ENCODE measurements around the gene FAM210B.
"Not testable (repeated sequence)": the region's sequence is repeated elsewhere in the genome, so short reads cannot be mapped to it uniquely, and the experiment has no call there.

The FAM210B gene

DNA sequence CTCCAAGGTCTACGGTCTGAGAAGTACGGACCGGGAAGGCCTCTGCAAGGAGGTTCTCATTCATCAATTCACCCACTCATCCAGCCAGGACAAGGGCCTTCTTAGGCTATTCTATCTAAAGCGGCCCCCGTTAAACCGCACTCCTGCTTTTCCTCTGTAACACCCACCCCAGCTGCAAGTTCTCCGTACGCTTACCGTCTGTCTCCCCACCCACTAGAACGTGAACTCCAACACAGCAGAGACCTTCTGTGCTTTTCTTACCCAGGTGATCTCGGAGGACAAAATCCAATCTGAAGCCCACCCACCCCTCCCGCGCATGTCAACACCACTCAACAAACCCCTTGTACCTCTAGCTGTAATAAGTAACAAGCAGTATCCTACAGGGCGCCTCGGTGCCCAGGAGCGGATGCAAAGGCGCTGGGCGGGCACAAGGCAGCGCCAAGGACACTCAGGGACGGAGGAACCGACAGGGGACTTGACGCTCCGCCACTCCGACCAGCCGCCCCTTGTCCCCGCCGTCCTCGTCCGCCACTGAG, 32.9 kb downstream of the FAM210B start:
- no peak overlapping the region for H3K27ac Mint-ChIP-seq
- H3K27me3 Mint-ChIP-seq: no peaks in the 10 kb centered on the region
- H3K36me3 Mint-ChIP-seq: peaks cover 13% of the 10 kb centered on the region
- no peaks in the 10 kb centered on the region for H3K9me3 Mint-ChIP-seq
- DNase-seq (ENCODE audit: low spot score in 2 of 2) (peak in 1 of 2 donors; percentile 13), ATAC-seq (ENCODE audit: low read depth) (no peak)
- no peak overlapping the region for H3K4me3 Mint-ChIP-seq
- peaks cover 16% of the 10 kb centered on the region for H3K4me1 Mint-ChIP-seq

- peak; percentile 89 for ATAC-seq (ENCODE audit: low read depth)
- H3K9me3 Mint-ChIP-seq: no peaks in the 10 kb centered on the region
- peaks cover 17% of the 10 kb centered on the region for H3K36me3 Mint-ChIP-seq
- peaks cover 16% of the 10 kb centered on the region for H3K4me1 Mint-ChIP-seq
- peak; percentile 96 to 99 for DNase-seq (ENCODE audit: low spot score in 2 of 2)
- H3K27ac Mint-ChIP-seq: no peak within 1 kb of the TSS
- no peaks in the 10 kb centered on the region for H3K27me3 Mint-ChIP-seq
- peak within 1 kb of the TSS; percentile 75 for H3K4me3 Mint-ChIP-seq
Observed at GRCh38 chr20:56392132-56392880, 33.5 kb downstream of the FAM210B start, which contains the start of the genes AURKA and CSTF1. AURKA (minus strand) TSS chr20:56392215; CDS start chr20:56388197, 4,018 bp downstream. CSTF1 (plus strand) TSS chr20:56392645; CDS start chr20:56395553, 2,908 bp downstream.

- peaks cover 16% of the 10 kb centered on the region for H3K4me1 Mint-ChIP-seq
- H3K4me3 Mint-ChIP-seq: no peak overlapping the region
- H3K36me3 Mint-ChIP-seq: peaks cover 20% of the 10 kb centered on the region
- no peaks in the 10 kb centered on the region for H3K27me3 Mint-ChIP-seq
- DNase-seq (ENCODE audit: low spot score in 2 of 2) (no peak), ATAC-seq (ENCODE audit: low read depth) (no peak)
- H3K9me3 Mint-ChIP-seq: no peaks in the 10 kb centered on the region
- no peak overlapping the region for H3K27ac Mint-ChIP-seq
Observed at GRCh38 chr20:56392881-56393482, 34.2 kb downstream of the FAM210B start.

DNA sequence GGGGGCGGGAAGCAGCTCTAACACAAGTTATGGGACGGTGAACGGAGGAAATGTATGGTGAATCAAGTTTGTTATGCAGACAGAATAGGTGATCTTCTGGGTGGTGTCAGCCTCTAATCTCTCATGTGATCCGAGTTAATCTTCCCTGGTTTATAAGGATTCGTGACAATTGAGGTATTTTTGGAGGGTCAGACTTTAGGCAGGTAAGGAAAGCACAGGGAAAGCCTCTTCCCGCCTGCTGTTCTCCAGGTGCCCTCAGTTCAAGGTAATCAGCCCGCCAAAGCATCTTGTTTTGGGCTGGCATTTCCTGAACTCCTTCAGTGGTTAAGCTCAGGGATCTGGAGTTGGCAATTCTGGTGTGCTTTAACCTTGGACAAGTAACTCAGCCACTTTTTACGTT, 34.9 kb downstream of the FAM210B start:
- no peak for ATAC-seq (ENCODE audit: low read depth)
- Mint-ChIP-seq H3K27me3 (no peaks in the 10 kb centered on the region), H3K27ac (no peak overlapping the region), H3K36me3 (peaks cover 20% of the 10 kb centered on the region), H3K9me3 (no peaks in the 10 kb centered on the region), H3K4me3 (no peak overlapping the region), H3K4me1 (peaks cover 16% of the 10 kb centered on the region)
- no peak for DNase-seq (ENCODE audit: low spot score in 2 of 2)

- Mint-ChIP-seq H3K4me1 (peaks cover 16% of the 10 kb centered on the region), H3K4me3 (no peak overlapping the region), H3K27me3 (no peaks in the 10 kb centered on the region), H3K27ac (peak overlapping the region; percentile 17), H3K9me3 (no peaks in the 10 kb centered on the region), H3K36me3 (peaks cover 20% of the 10 kb centered on the region)
- ATAC-seq (ENCODE audit: low read depth): no peak
- DNase-seq (ENCODE audit: low spot score in 2 of 2): no peak
Observed at GRCh38 chr20:56395166-56395565, 36.4 kb downstream of the FAM210B start.

GRCh38 chr20:56400001-56400640, 41.3 kb downstream of the FAM210B start:
- no peak overlapping the region for H3K4me3 Mint-ChIP-seq

GRCh38 chr20:56403465-56403864, 44.7 kb downstream of the FAM210B start:
- ATAC-seq (ENCODE audit: low read depth) (no peak), DNase-seq (ENCODE audit: low spot score in 2 of 2) (no peak)
- H3K27ac Mint-ChIP-seq: no peak overlapping the region
- H3K9me3 Mint-ChIP-seq: no peaks in the 10 kb centered on the region
- no peak overlapping the region for H3K4me3 Mint-ChIP-seq
- peaks cover 33% of the 10 kb centered on the region for H3K36me3 Mint-ChIP-seq
- no peaks in the 10 kb centered on the region for H3K27me3 Mint-ChIP-seq
- no peaks in the 10 kb centered on the region for H3K4me1 Mint-ChIP-seq

More at GRCh38 chr20:56400001-56400640, 41.3 kb downstream of the FAM210B start:
- Mint-ChIP-seq H3K27me3 (no peaks in the 10 kb centered on the region), H3K36me3 (peaks cover 29% of the 10 kb centered on the region), H3K27ac (no peak overlapping the region), H3K4me1 (no peaks in the 10 kb centered on the region), H3K9me3 (no peaks in the 10 kb centered on the region)
- DNase-seq (ENCODE audit: low spot score in 2 of 2) (peak; percentile 47 to 48), ATAC-seq (ENCODE audit: low read depth) (peak; percentile 75)

DNA sequence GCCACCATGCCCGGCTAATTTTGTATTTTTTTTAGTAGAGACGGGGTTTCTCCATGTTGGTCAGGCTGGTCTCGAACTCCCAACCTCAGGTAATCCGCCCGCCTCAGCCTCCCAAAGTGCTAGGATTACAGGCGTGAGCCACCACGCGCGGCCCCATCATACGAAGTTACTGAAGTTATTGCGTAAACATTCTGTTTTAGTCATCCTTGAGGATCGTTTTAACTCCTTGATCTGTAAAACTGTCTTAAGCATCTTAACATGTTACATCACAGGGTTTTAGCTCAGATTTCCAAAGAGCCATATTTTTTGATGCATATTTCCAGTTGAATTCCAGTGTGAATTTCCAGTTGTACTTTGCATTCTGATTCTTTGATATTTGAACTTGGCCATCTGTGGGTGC, 46.6 kb downstream of the FAM210B start:
- H3K4me1 Mint-ChIP-seq; DNase-seq (ENCODE audit: low spot score in 2 of 2); H3K27ac Mint-ChIP-seq; H3K4me3 Mint-ChIP-seq; H3K9me3 Mint-ChIP-seq; ATAC-seq (ENCODE audit: low read depth); H3K27me3 Mint-ChIP-seq: not testable (repeated sequence)
- peaks cover 29% of the 10 kb centered on the region for H3K36me3 Mint-ChIP-seq

DNA sequence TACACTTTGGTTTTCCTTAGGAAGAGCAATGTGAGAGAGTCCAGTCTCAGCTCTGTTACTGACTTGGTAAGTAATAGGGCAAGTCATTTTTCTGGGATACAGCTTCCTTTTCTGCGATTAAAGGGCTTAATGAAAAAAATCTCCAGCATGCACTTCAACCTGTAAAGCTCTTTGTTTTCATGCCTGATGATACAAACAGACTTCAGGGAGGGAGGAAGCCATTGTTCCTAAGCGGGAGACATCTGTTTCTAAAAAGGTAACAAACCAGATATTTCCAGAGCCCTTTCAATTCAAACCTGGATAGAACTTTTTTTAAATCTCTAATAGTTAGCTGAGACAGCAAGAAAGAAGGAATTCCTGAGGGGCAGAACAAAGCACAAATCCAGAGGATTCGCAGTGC, 48.1 kb downstream of the FAM210B start:
- Mint-ChIP-seq H3K27me3 (no peaks in the 10 kb centered on the region), H3K4me3 (no peak overlapping the region), H3K36me3 (peaks cover 29% of the 10 kb centered on the region), H3K27ac (no peak overlapping the region), H3K9me3 (no peaks in the 10 kb centered on the region), H3K4me1 (peaks cover 8% of the 10 kb centered on the region)
- DNase-seq (ENCODE audit: low spot score in 2 of 2) (no peak), ATAC-seq (ENCODE audit: low read depth) (no peak)

GRCh38 chr20:56409521-56409920, 50.7 kb downstream of the FAM210B start:
- Mint-ChIP-seq H3K36me3 (peaks cover 29% of the 10 kb centered on the region), H3K4me1 (peaks cover 14% of the 10 kb centered on the region), H3K4me3 (no peak overlapping the region), H3K27ac (no peak overlapping the region), H3K9me3 (no peaks in the 10 kb centered on the region), H3K27me3 (no peaks in the 10 kb centered on the region)
- no peak for ATAC-seq (ENCODE audit: low read depth)
- no peak for DNase-seq (ENCODE audit: low spot score in 2 of 2)

GRCh38 chr20:56409956-56410355, 51.2 kb downstream of the FAM210B start:
- Mint-ChIP-seq H3K27ac (no peak overlapping the region), H3K9me3 (no peaks in the 10 kb centered on the region), H3K36me3 (peaks cover 29% of the 10 kb centered on the region), H3K4me3 (no peak overlapping the region), H3K27me3 (no peaks in the 10 kb centered on the region), H3K4me1 (peaks cover 14% of the 10 kb centered on the region)
- DNase-seq (ENCODE audit: low spot score in 2 of 2) (no peak), ATAC-seq (ENCODE audit: low read depth) (no peak)

GRCh38 chr20:56411287-56411686, 52.5 kb downstream of the FAM210B start:
- not testable (repeated sequence) for H3K4me3 Mint-ChIP-seq; H3K27me3 Mint-ChIP-seq; H3K9me3 Mint-ChIP-seq; ATAC-seq (ENCODE audit: low read depth); DNase-seq (ENCODE audit: low spot score in 2 of 2)
- Mint-ChIP-seq H3K27ac (peak overlapping the region; percentile 60), H3K36me3 (peaks cover 21% of the 10 kb centered on the region), H3K4me1 (peaks cover 14% of the 10 kb centered on the region)

DNA sequence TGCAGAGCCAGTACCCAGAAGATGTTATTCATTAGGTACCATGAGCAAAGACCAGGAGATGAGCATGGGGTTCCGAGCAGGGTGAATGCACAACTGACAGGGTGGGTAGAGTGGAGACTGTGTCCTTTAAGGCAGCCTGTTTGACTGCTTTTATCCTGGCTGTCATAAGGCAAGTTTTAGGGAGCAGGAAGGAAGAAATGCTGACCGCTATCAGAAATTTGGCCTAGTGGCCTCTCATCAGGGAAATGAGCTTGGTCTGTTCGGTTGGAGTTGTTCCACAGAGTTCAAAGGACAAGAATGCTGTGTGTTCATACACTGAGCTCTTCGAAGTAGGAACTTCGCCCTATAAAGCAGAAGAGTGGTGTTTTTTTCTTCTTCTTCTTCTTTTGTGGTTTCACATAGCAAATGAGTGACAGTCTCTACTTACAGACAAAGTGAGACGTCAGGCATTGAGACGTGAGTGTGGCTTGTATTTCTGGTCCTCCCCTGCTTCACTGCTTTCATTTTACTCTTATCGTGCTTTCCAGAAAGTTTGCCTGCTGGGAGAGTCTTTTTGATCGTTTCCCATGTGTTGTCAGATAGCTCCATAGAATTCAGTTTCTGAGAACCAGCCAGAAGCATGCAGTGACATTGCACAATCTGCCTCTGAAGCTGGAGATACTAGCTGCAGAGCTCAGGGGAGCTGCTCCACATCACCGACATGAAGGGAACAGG, 53.1 kb downstream of the FAM210B start, which contains the start of gene CASS4:
Gene CASS4, plus strand, starts transcription at position 502 of the 714 bp plus-strand sequence. Its CDS starts 199 bp downstream, at position 701.
- peaks cover 14% of the 10 kb centered on the region for H3K4me1 Mint-ChIP-seq

More for the DNA sequence above, 53.1 kb downstream of the FAM210B start, which contains the start of gene CASS4:
- Mint-ChIP-seq H3K4me3 (peak within 1 kb of the TSS; percentile 60), H3K9me3 (no peaks in the 10 kb centered on the region), H3K36me3 (peaks cover 15% of the 10 kb centered on the region), H3K27me3 (no peaks in the 10 kb centered on the region), H3K27ac (peak within 1 kb of the TSS; percentile 60)
- ATAC-seq (ENCODE audit: low read depth) (peak; percentile 80), DNase-seq (ENCODE audit: low spot score in 2 of 2) (no peak)
